NCI-H2029 (cell line): ENCODE data around the gene KRTAP5-9.
"Not testable (repeated sequence)": the region's sequence is repeated elsewhere in the genome, so short reads cannot be mapped to it uniquely, and the experiment has no call there.

Source experiments
- DNase-seq: peaks from one replicate; lab custom pipeline; 2025; lab: John Stamatoyannopoulos, UW

The KRTAP5-9 gene

GRCh38 chr11:71534711-71535608, 13.3 kb upstream of the KRTAP5-9 start:
- DNase-seq = not testable (repeated sequence)

GRCh38 chr11:71535825-71536224, 12.4 kb upstream of the KRTAP5-9 start:
- no peak for DNase-seq

GRCh38 chr11:71537537-71537936, 10.7 kb upstream of the KRTAP5-9 start:
- DNase-seq = no peak

GRCh38 chr11:71537977-71538665, 10.1 kb upstream of the KRTAP5-9 start, which contains the start of gene KRTAP5-8:
Gene KRTAP5-8, plus strand, starts transcription at chr11:71538025. Its CDS starts 31 bp downstream, at chr11:71538056.
- DNase-seq = not testable (repeated sequence)

GRCh38 chr11:71538666-71538990, 9.6 kb upstream of the KRTAP5-9 start:
- DNase-seq = no peak

GRCh38 chr11:71539017-71539416, 9.2 kb upstream of the KRTAP5-9 start:
- no peak for DNase-seq

- DNase-seq = not testable (repeated sequence)
These were observed 8.2 kb upstream of the KRTAP5-9 start for GRCh38 chr11:71539971-71540370.

- not testable (repeated sequence) for DNase-seq
These were observed 7.5 kb upstream of the KRTAP5-9 start for GRCh38 chr11:71540521-71541304.

GRCh38 chr11:71542382-71542781, 5.8 kb upstream of the KRTAP5-9 start:
- no peak for DNase-seq

- DNase-seq = no peak
These were observed 5.1 kb upstream of the KRTAP5-9 start for GRCh38 chr11:71542879-71543777.

GRCh38 chr11:71543866-71544265, 4.4 kb upstream of the KRTAP5-9 start:
- no peak for DNase-seq

- DNase-seq = no peak
These were observed 3.5 kb upstream of the KRTAP5-9 start for GRCh38 chr11:71544525-71545214.

GRCh38 chr11:71545405-71545966, 2.7 kb upstream of the KRTAP5-9 start:
- DNase-seq = no peak

GRCh38 chr11:71548716-71549151, 514 bp downstream of the KRTAP5-9 start:
- DNase-seq = no peak

GRCh38 chr11:71551711-71552110, 3.5 kb downstream of the KRTAP5-9 start:
- no peak for DNase-seq

- DNase-seq = no peak
These were observed 6.8 kb downstream of the KRTAP5-9 start for GRCh38 chr11:71554996-71555395.

GRCh38 chr11:71555508-71555907, 7.3 kb downstream of the KRTAP5-9 start:
- no peak for DNase-seq

- no peak for DNase-seq
These were observed 7.8 kb downstream of the KRTAP5-9 start for GRCh38 chr11:71556018-71556417.

- DNase-seq = no peak
These were observed 9.0 kb downstream of the KRTAP5-9 start for GRCh38 chr11:71557257-71557656.

GRCh38 chr11:71558996-71559395, 10.8 kb downstream of the KRTAP5-9 start:
- DNase-seq = no peak
